ENCODE results near the gene HCK. TPM values are rescaled to one million over a fixed set of nuclear protein-coding genes. Genes with fewer than 3 reads are reported as not detected.
A peak's percentile ranks its signal among the peaks of the same experiment; 100 is the strongest.

The HCK gene
- total RNA-seq, 5 donors from 2014 or later (not counting 1 experiment from before 2014, with no cell fraction given), result 0.29 to 1.5 (median 0.73) TPM

DNA sequence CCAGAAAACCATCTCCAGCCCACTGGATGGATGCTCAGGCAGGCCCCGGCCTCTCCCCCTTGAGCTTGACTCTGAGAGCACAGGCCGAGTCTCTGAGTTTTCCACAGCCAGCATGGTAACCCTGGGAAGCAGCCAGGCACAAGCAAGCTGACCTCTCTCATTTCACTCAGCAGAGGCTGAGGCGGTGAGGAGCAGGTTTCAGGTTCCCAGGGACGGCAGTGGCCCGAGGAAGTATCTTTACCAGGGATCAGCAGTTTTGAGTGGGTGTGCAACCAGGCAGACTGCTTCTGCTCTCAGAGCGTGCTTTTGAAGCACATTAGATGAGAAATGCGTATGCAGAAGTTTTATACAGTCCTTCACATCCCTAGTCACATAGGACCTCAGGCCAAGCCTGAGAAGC lies 12.6 kb downstream of the HCK start:
- Mint-ChIP-seq H3K27me3 (peaks cover 29 to 32% of the 10 kb centered on the region in 2 donors), H3K9me3 (no peaks in the 10 kb centered on the region), H3K4me1 (peaks cover 0 to 2% (median 0%) of the 10 kb centered on the region in 3 donors), H3K4me3 (no peak overlapping the region), H3K27ac (no peak overlapping the region), H3K36me3 (no peaks in the 10 kb centered on the region)
- ChIA-PET CTCF (interaction anchor here in 1 of 2 donors (1.0 kb wide), 1 partner anchor 36 kb away, joined by 3 read pairs; no protein-coding TSS in a partner anchor), POLR2A (no interaction called here)
- Histone ChIP-seq H3K9me3 (no peaks in the 10 kb centered on the region), H3K4me3 (ENCODE audit: control insufficient read depth in 1 of 2, extremely low read depth in 1 of 2, low read length in 1 of 2) (no peak overlapping the region), H3K27me3 (replicated peaks in 1 of 2; ENCODE audit: control insufficient read depth in 2 of 2, extremely low read depth in 1 of 2, insufficient read depth in 2 of 2, low read length in 1 of 2) (peaks cover 0 to 21% of the 10 kb centered on the region in 2 experiments), H3K27ac (ENCODE audit: low read length) (no peak overlapping the region), H3K4me1 (ENCODE audit: control insufficient read depth in 1 of 2, extremely low read depth in 1 of 2, insufficient read depth in 2 of 2, low read length in 2 of 2) (no peaks in the 10 kb centered on the region), H3K36me3 (ENCODE audit: control insufficient read depth in 2 of 2, extremely low read depth in 1 of 2, insufficient read depth in 1 of 2, low read length in 1 of 2) (no peaks in the 10 kb centered on the region)
- 82% methylated on average over 4 of the region's 7 CpGs for WGBS (ENCODE audit: insufficient coverage)
- ATAC-seq (replicated peaks in 1 of 4), result no peak
- no peak for DNase-seq

- no peak overlapping the region for H3K4me3 Mint-ChIP-seq
- CTCF ChIA-PET, result no interaction called here
- no peaks in the 10 kb centered on the region for H3K9me3 ChIP-seq
Measured at GRCh38 chr20:32067234-32067821, 15.3 kb downstream of the HCK start.

GRCh38 chr20:32068174-32068573 lies 16.1 kb downstream of the HCK start:
- Histone ChIP-seq H3K27me3 (replicated peaks in 1 of 2; ENCODE audit: control insufficient read depth in 2 of 2, extremely low read depth in 1 of 2, insufficient read depth in 2 of 2, low read length in 1 of 2) (peaks cover 0 to 16% of the 10 kb centered on the region in 2 experiments), H3K36me3 (ENCODE audit: control insufficient read depth in 2 of 2, extremely low read depth in 1 of 2, insufficient read depth in 1 of 2, low read length in 1 of 2) (no peaks in the 10 kb centered on the region), H3K4me3 (ENCODE audit: control insufficient read depth in 1 of 2, extremely low read depth in 1 of 2, low read length in 1 of 2) (no peak overlapping the region), H3K9me3 (no peaks in the 10 kb centered on the region), H3K4me1 (ENCODE audit: control insufficient read depth in 1 of 2, extremely low read depth in 1 of 2, insufficient read depth in 2 of 2, low read length in 2 of 2) (no peaks in the 10 kb centered on the region), H3K27ac (ENCODE audit: low read length) (no peak overlapping the region)
- peaks cover 14% of the 10 kb centered on the region in 2 donors for H3K27me3 Mint-ChIP-seq
- peaks cover 0 to 3% (median 0%) of the 10 kb centered on the region in 3 donors for H3K4me1 Mint-ChIP-seq
- DNase-seq (no peak), ATAC-seq (replicated peaks in 1 of 4) (no peak)
- ChIA-PET POLR2A (no interaction called here), CTCF (no interaction called here)
- WGBS (ENCODE audit: insufficient coverage), result no CpG with 5 or more reads among the region's 2 CpGs
- no peaks in the 10 kb centered on the region for H3K36me3 Mint-ChIP-seq
- no peaks in the 10 kb centered on the region for H3K9me3 Mint-ChIP-seq
- no peak overlapping the region for H3K4me3 Mint-ChIP-seq
- H3K27ac Mint-ChIP-seq, result no peak overlapping the region

More at GRCh38 chr20:32067234-32067821, 15.3 kb downstream of the HCK start:
- Mint-ChIP-seq H3K36me3 (no peaks in the 10 kb centered on the region), H3K4me1 (peaks cover 0 to 5% (median 0%) of the 10 kb centered on the region in 3 donors), H3K27me3 (peaks cover 14% of the 10 kb centered on the region in 2 donors), H3K27ac (no peak overlapping the region), H3K9me3 (no peaks in the 10 kb centered on the region)
- Histone ChIP-seq H3K4me3 (ENCODE audit: control insufficient read depth in 1 of 2, extremely low read depth in 1 of 2, low read length in 1 of 2) (no peak overlapping the region), H3K27ac (ENCODE audit: low read length) (no peak overlapping the region), H3K4me1 (ENCODE audit: control insufficient read depth in 1 of 2, extremely low read depth in 1 of 2, insufficient read depth in 2 of 2, low read length in 2 of 2) (no peaks in the 10 kb centered on the region), H3K36me3 (ENCODE audit: control insufficient read depth in 2 of 2, extremely low read depth in 1 of 2, insufficient read depth in 1 of 2, low read length in 1 of 2) (no peaks in the 10 kb centered on the region), H3K27me3 (replicated peaks in 1 of 2; ENCODE audit: control insufficient read depth in 2 of 2, extremely low read depth in 1 of 2, insufficient read depth in 2 of 2, low read length in 1 of 2) (peaks cover 0 to 24% of the 10 kb centered on the region in 2 experiments)
- POLR2A ChIA-PET, result no interaction called here
- 78% methylated on average over 4 of the region's 6 CpGs for WGBS (ENCODE audit: insufficient coverage)
- no peak for ATAC-seq (replicated peaks in 1 of 4)
- DNase-seq, result no peak

DNA sequence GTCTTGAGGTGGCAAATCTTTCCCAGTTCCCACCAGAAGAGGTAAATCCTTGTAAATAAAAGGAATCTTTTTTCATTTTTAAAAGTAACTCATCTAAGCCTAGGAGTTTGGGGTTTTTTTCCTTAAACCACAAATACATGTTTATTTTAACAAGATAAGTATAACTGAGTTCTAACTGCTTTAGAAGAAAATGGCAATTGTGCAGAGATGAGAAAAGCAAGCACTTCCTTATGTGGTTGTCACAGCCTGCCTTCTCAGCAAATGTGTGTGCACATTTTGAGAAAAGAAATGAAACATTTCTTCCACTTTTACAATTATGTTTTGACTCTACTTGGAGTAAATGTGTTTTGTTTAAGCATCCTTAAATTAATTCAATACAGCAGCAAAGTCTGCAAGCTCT lies 17.7 kb downstream of the HCK start:
- Histone ChIP-seq H3K27ac (ENCODE audit: low read length) (no peak overlapping the region), H3K36me3 (ENCODE audit: control insufficient read depth in 2 of 2, extremely low read depth in 1 of 2, insufficient read depth in 1 of 2, low read length in 1 of 2) (no peaks in the 10 kb centered on the region), H3K27me3 (replicated peaks in 1 of 2; ENCODE audit: control insufficient read depth in 2 of 2, extremely low read depth in 1 of 2, insufficient read depth in 2 of 2, low read length in 1 of 2) (peaks cover 0 to 19% of the 10 kb centered on the region in 2 experiments), H3K4me1 (ENCODE audit: control insufficient read depth in 1 of 2, extremely low read depth in 1 of 2, insufficient read depth in 2 of 2, low read length in 2 of 2) (no peaks in the 10 kb centered on the region), H3K4me3 (ENCODE audit: control insufficient read depth in 1 of 2, extremely low read depth in 1 of 2, low read length in 1 of 2) (no peak overlapping the region), H3K9me3 (no peaks in the 10 kb centered on the region)
- no peak overlapping the region for H3K4me3 Mint-ChIP-seq
- ATAC-seq (replicated peaks in 1 of 4) (no peak), DNase-seq (no peak)
- no peaks in the 10 kb centered on the region for H3K36me3 Mint-ChIP-seq
- peaks cover 0 to 3% (median 0%) of the 10 kb centered on the region in 3 donors for H3K4me1 Mint-ChIP-seq
- POLR2A ChIA-PET, result no interaction called here
- CTCF ChIA-PET, result no interaction called here
- H3K27me3 Mint-ChIP-seq, result peaks cover 16 to 18% of the 10 kb centered on the region in 2 donors
- no peaks in the 10 kb centered on the region for H3K9me3 Mint-ChIP-seq
- H3K27ac Mint-ChIP-seq, result no peak overlapping the region

DNA sequence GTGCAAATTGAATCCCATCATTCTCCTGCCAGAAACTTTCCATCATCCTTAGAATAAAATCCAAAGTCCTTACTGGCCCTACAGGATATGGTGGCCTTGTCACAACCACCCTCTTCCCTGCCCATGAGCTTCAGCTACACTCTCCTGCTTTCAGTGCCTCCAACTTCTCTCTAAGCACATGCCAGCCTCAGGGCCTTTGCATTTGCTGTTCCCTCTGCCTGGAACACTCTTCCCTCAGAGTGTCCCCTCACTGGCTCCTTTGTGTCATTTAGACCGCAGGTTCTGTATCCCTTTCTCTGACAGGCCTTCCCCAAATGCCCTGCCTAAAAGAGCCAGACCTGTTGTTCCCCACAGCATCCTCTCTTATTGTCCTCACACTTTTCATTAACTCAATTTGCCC lies 18.2 kb downstream of the HCK start:
- Mint-ChIP-seq H3K27me3 (peaks cover 18 to 20% of the 10 kb centered on the region in 2 donors), H3K27ac (peak overlapping the region in 1 of 2 donors; percentile 26), H3K4me1 (peaks cover 0 to 3% (median 0%) of the 10 kb centered on the region in 3 donors), H3K9me3 (no peaks in the 10 kb centered on the region), H3K36me3 (no peaks in the 10 kb centered on the region), H3K4me3 (no peak overlapping the region)
- WGBS (ENCODE audit: insufficient coverage), result 89% methylated on average over 1 of the region's 1 CpG
- H3K27me3 ChIP-seq (replicated peaks in 1 of 2; ENCODE audit: control insufficient read depth in 2 of 2, extremely low read depth in 1 of 2, insufficient read depth in 2 of 2, low read length in 1 of 2), result peaks cover 0 to 23% of the 10 kb centered on the region in 2 experiments
- H3K27ac ChIP-seq (ENCODE audit: low read length), result no peak overlapping the region
- H3K4me3 ChIP-seq (ENCODE audit: control insufficient read depth in 1 of 2, extremely low read depth in 1 of 2, low read length in 1 of 2), result no peak overlapping the region
- ATAC-seq (replicated peaks in 1 of 4) (no peak), DNase-seq (no peak)
- CTCF ChIA-PET, result no interaction called here
- H3K4me1 ChIP-seq (ENCODE audit: control insufficient read depth in 1 of 2, extremely low read depth in 1 of 2, insufficient read depth in 2 of 2, low read length in 2 of 2), result no peaks in the 10 kb centered on the region
- H3K9me3 ChIP-seq, result no peaks in the 10 kb centered on the region
- POLR2A ChIA-PET, result no interaction called here
- H3K36me3 ChIP-seq (ENCODE audit: control insufficient read depth in 2 of 2, extremely low read depth in 1 of 2, insufficient read depth in 1 of 2, low read length in 1 of 2), result no peaks in the 10 kb centered on the region

- no peaks in the 10 kb centered on the region for H3K9me3 ChIP-seq
- H3K36me3 Mint-ChIP-seq, result no peaks in the 10 kb centered on the region
- ATAC-seq (replicated peaks in 1 of 4) (no peak), DNase-seq (no peak)
- no peaks in the 10 kb centered on the region for H3K4me1 ChIP-seq (ENCODE audit: control insufficient read depth in 1 of 2, extremely low read depth in 1 of 2, insufficient read depth in 2 of 2, low read length in 2 of 2)
- CTCF ChIA-PET, result no interaction called here
- H3K27me3 ChIP-seq (replicated peaks in 1 of 2; ENCODE audit: control insufficient read depth in 2 of 2, extremely low read depth in 1 of 2, insufficient read depth in 2 of 2, low read length in 1 of 2), result peaks cover 0 to 23% of the 10 kb centered on the region in 2 experiments
- peaks cover 18 to 19% of the 10 kb centered on the region in 2 donors for H3K27me3 Mint-ChIP-seq
- POLR2A ChIA-PET, result no interaction called here
- H3K4me1 Mint-ChIP-seq, result peaks cover 0 to 3% (median 0%) of the 10 kb centered on the region in 3 donors
- no peak overlapping the region for H3K4me3 ChIP-seq (ENCODE audit: control insufficient read depth in 1 of 2, extremely low read depth in 1 of 2, low read length in 1 of 2)
- H3K27ac Mint-ChIP-seq, result no peak overlapping the region
- H3K4me3 Mint-ChIP-seq, result no peak overlapping the region
- WGBS (ENCODE audit: insufficient coverage), result 17% methylated on average over 1 of the region's 4 CpGs
- H3K36me3 ChIP-seq (ENCODE audit: control insufficient read depth in 2 of 2, extremely low read depth in 1 of 2, insufficient read depth in 1 of 2, low read length in 1 of 2), result no peaks in the 10 kb centered on the region
- no peak overlapping the region for H3K27ac ChIP-seq (ENCODE audit: low read length)
- H3K9me3 Mint-ChIP-seq, result no peaks in the 10 kb centered on the region
Measured at GRCh38 chr20:32070690-32071213, 18.7 kb downstream of the HCK start.

All from T-cell (primary cell).